Adrenal gland (tissue), 5 donors: ENCODE data around the gene HHLA2.

ENCODE experiments used
- POLR2A ChIP-seq, 2 donors: fragments of 450-650 bp; IDR thresholded peaks; one replicate each; pipeline ENCODE4 v1.6.1; 2017; ENCODE audit warnings: antibody characterized with exemption in 2 of 2, mild to moderate bottlenecking in 2 of 2, moderate library complexity in 1 of 2
- TF ChIP-seq, protein P1 (sequence below), 6 experiments: fragments of 450-650 bp in 4 of 6; fragments of 200-600 bp in 2 of 6; sonication (generic) in 1 of 6; IDR thresholded peaks; 1 replicate in 5 of 6; 2 replicates in 1 of 6; pipeline versions ENCODE4 v1.5.1 to v1.8.0; 2016 to 2021; ENCODE audit warnings: antibody characterized with exemption in 6 of 6, mild to moderate bottlenecking in 2 of 6, moderate library complexity in 1 of 6
- donor health status: DM: no; HTN: no; CAD: no.

DNA sequence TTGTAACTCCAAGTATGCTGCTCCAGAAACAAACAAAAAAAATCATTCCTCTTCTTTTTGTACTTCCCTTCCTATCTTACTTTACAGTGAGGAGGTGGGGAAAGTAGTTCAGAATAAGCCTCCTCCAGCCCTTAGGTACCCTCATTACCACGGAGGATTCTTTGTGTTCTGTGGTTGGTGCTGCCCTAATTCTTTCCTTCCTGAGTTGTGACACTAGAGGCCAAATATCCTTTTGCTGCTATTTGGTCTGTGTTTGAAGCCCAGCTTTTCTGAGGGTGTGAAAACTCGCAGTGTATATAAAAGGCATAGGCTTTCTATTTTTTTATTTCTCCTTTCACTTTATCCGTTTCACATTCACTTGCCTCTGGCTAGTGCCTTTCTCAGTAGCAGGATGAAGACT, 98.2 kb downstream of the HHLA2 start:
- TF ChIP-seq, protein P1, sequence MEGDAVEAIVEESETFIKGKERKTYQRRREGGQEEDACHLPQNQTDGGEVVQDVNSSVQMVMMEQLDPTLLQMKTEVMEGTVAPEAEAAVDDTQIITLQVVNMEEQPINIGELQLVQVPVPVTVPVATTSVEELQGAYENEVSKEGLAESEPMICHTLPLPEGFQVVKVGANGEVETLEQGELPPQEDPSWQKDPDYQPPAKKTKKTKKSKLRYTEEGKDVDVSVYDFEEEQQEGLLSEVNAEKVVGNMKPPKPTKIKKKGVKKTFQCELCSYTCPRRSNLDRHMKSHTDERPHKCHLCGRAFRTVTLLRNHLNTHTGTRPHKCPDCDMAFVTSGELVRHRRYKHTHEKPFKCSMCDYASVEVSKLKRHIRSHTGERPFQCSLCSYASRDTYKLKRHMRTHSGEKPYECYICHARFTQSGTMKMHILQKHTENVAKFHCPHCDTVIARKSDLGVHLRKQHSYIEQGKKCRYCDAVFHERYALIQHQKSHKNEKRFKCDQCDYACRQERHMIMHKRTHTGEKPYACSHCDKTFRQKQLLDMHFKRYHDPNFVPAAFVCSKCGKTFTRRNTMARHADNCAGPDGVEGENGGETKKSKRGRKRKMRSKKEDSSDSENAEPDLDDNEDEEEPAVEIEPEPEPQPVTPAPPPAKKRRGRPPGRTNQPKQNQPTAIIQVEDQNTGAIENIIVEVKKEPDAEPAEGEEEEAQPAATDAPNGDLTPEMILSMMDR (IDR thresholded peaks at IDR 0.05) = no peak
- no peak for TF ChIP-seq POLR2A (IDR thresholded peaks at IDR 0.05)
